BLaER1 treated with 17β-estradiol and CSF1 and Interleukin-3, amounts not matched to agents 10 nM and 100 nM (cell line): Measurements from ENCODE around the gene NOTCH1.

Experiments
- H3K27ac ChIP-seq, 11 experiments: shearing (Covaris generic); formaldehyde crosslinking; 2 replicates each; pipeline ENCODE4 v1.8.1; 2022
- H3K27me3 ChIP-seq, 11 experiments: shearing (Covaris generic); formaldehyde crosslinking; 2 replicates each; pipeline ENCODE4 v1.8.1; 2022
- H3K36me3 ChIP-seq, 11 experiments: shearing (Covaris generic); formaldehyde crosslinking; 2 replicates each; pipeline ENCODE4 v1.8.1; 2022
- H3K4me1 ChIP-seq, 10 experiments: shearing (Covaris generic); formaldehyde crosslinking; 2 replicates each; pipeline ENCODE4 v1.8.1; 2022
- H3K4me2 ChIP-seq, 11 experiments: shearing (Covaris generic); formaldehyde crosslinking; 2 replicates each; pipeline ENCODE4 v1.8.1; 2022
- H3K4me3 ChIP-seq, 10 experiments: shearing (Covaris generic); formaldehyde crosslinking; 2 replicates each; pipeline ENCODE4 v1.8.1; 2022
- H3K9ac ChIP-seq, 11 experiments: shearing (Covaris generic); formaldehyde crosslinking; 2 replicates each; pipeline ENCODE4 v1.8.1; 2022
- H3K9me3 ChIP-seq, 11 experiments: shearing (Covaris generic); formaldehyde crosslinking; replicated peaks in 1 of 11; 2 replicates each; pipeline ENCODE4 v1.8.1; 2022
- H4K20me1 ChIP-seq, 11 experiments: shearing (Covaris generic); formaldehyde crosslinking; 2 replicates each; pipeline ENCODE4 v1.8.1; 2022
- Cebpa-rat ChIP-seq, 11 experiments: shearing (Covaris generic); IDR thresholded peaks; 2 replicates each; pipeline ENCODE4 v1.8.1; 2022

Gene NOTCH1

DNA sequence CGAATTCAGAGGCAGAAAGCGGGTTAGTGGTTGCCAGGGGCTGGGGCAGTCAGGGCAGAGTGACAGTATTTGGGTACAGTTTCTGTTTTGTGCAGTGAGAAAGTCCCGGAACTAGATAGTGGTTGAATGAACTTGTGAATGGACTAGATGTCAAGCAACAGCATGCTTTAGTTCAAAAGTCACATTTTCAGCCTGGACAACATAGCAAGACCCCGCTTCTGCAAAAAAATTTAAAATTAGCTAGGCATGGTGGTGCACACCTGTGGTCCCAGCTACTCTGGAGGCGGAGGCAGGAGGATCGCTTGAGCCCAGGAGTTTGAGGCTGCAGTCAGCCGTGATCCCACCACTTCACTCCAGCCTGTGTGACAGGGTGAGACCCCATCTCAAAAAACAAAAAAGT, 8.4 kb downstream of the NOTCH1 start:
- peaks cover 86 to 99% (median 96%) of the 10 kb centered on the region in 11 experiments for H4K20me1 ChIP-seq
- TF ChIP-seq Cebpa-rat (IDR thresholded peaks at IDR 0.05) = no peak
- no peak overlapping the region for H3K27ac ChIP-seq
- H3K36me3 ChIP-seq = peaks cover 18 to 39% (median 29%) of the 10 kb centered on the region in 11 experiments
- H3K4me3 ChIP-seq = no peak overlapping the region
- H3K4me2 ChIP-seq = peak overlapping the region; percentile 83 to 99 (median 98)
- H3K27me3 ChIP-seq = peaks cover 0 to 9% (median 5%) of the 10 kb centered on the region in 11 experiments; a peak in 12 of 22 replicates
- H3K9me3 ChIP-seq = no peaks in the 10 kb centered on the region
- H3K4me1 ChIP-seq = peaks cover 81 to 92% (median 88%) of the 10 kb centered on the region in 10 experiments
- peak overlapping the region in 1 of 11 experiments; percentile 65; a peak in 2 of 22 replicates for H3K9ac ChIP-seq

DNA sequence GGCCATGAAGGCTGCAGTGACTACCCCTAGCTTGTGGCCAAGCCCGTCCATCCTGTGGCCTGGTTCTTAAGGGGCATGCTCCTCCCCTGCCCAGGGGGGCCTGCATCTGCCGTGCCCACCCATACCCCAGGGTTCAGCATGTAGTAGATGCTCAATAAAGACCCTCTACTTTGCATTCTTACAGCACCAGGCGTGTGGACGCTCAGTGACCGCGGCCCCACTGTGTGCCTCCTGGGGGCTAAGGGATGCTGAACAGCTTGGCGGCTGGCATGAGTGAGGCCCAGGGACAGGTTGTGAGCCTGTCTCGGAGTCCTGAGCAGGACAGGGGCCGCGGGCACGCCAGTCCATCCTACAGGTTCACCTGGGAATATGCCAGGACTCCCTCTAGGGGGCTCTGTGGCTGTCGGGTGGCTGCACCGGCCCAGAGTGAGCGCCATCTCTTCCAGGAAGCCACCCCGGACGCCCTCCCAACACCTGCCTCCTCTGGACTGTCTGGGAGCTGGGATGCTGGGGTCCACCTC, 9.1 kb downstream of the NOTCH1 start:
- Histone ChIP-seq H3K36me3 (peaks cover 13 to 34% (median 23%) of the 10 kb centered on the region in 11 experiments; a peak in 21 of 22 replicates), H4K20me1 (peaks cover 88 to 99% (median 97%) of the 10 kb centered on the region in 11 experiments), H3K9ac (no peak overlapping the region), H3K4me3 (no peak overlapping the region), H3K4me2 (peak overlapping the region in 10 of 11 experiments; percentile 10 to 99 (median 97); a peak in 11 of 22 replicates), H3K27ac (no peak overlapping the region), H3K27me3 (peaks cover 0 to 15% (median 12%) of the 10 kb centered on the region in 11 experiments; a peak in 13 of 22 replicates), H3K4me1 (peaks cover 87 to 93% (median 91%) of the 10 kb centered on the region in 10 experiments), H3K9me3 (no peaks in the 10 kb centered on the region)
- no peak for TF ChIP-seq Cebpa-rat (IDR thresholded peaks at IDR 0.05)

DNA sequence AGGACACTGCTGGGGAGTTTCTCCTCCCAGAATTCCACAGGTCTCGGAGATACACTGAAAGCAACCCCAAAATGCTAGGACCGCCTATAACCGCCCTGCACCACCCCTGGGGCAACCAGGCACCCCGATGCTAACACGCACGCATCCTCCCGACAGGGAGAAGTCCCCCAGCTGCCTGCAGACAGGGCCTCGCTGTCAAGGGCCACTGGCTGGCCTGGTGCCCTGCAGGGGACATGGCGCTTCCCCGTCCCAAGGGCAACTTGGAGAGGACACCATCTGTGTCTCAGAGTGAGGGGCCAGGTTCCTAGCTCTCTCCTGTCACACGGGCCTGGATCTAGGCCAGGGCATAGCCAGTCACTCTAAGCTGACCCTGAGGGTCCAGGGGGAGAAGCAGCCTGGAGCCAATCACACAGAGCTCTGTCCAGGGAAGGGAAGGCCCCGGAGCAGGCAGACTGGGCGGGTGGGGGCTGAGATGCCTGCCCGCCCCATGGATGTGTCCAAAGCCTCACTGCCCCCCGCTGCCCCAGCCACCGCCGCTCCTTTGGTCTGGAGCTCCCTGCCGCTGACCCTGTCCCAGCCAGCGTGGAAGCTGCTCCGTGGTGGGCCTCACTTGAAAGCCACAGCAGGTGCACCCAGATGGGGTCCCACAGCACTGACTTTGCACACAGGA, 9.7 kb downstream of the NOTCH1 start:
- Histone ChIP-seq H3K4me1 (peaks cover 87 to 93% (median 92%) of the 10 kb centered on the region in 10 experiments), H3K36me3 (peaks cover 8 to 28% (median 17%) of the 10 kb centered on the region in 11 experiments; a peak in 19 of 22 replicates)

DNA sequence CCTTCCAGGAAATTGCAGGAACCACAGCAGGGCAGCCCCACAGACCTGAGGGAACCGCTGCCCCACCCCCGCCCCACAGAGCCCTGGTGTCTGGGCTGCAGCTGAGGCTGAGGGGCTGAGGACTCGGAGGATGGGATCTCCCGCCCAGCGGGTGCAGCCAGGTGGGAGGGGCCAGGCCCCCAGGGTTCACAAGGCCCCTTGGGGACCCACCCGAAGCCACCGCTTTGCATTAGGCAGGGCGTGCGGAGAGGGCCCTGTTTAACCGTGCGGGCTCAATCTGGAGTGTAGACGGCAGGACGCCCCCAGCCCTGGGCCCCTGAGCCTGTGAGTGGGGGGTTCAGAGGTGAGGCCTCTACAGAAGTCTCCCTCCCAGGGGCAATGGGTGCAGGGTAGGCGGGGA, 10.8 kb downstream of the NOTCH1 start:
- Histone ChIP-seq H3K4me1 (peaks cover 87 to 93% (median 92%) of the 10 kb centered on the region in 10 experiments), H3K36me3 (peaks cover 8 to 19% (median 15%) of the 10 kb centered on the region in 11 experiments; a peak in 18 of 22 replicates), H4K20me1 (peaks cover 89 to 99% (median 97%) of the 10 kb centered on the region in 11 experiments), H3K27ac (no peak overlapping the region), H3K9ac (0 out of 22 replicates have a peak overlapping the region, but pooled peaks of 1 of the 11 experiments have one; percentile 31), H3K4me3 (no peak overlapping the region), H3K9me3 (no peaks in the 10 kb centered on the region), H3K4me2 (peak overlapping the region; percentile 56 to 79 (median 68)), H3K27me3 (peaks cover 0 to 31% (median 21%) of the 10 kb centered on the region in 11 experiments; a peak in 13 of 22 replicates)
- no peak for TF ChIP-seq Cebpa-rat (IDR thresholded peaks at IDR 0.05)

More for the DNA sequence above, 9.7 kb downstream of the NOTCH1 start:
- Histone ChIP-seq H3K9ac (no peak overlapping the region), H3K27ac (no peak overlapping the region), H3K27me3 (peaks cover 0 to 21% (median 17%) of the 10 kb centered on the region in 11 experiments; a peak in 13 of 22 replicates), H3K4me2 (peak overlapping the region in 6 of 11 experiments; percentile 10 to 99 (median 90); a peak in 5 of 22 replicates), H3K9me3 (no peaks in the 10 kb centered on the region), H4K20me1 (peaks cover 88 to 99% (median 97%) of the 10 kb centered on the region in 11 experiments), H3K4me3 (no peak overlapping the region)
- TF ChIP-seq Cebpa-rat (IDR thresholded peaks at IDR 0.05) = no peak

DNA sequence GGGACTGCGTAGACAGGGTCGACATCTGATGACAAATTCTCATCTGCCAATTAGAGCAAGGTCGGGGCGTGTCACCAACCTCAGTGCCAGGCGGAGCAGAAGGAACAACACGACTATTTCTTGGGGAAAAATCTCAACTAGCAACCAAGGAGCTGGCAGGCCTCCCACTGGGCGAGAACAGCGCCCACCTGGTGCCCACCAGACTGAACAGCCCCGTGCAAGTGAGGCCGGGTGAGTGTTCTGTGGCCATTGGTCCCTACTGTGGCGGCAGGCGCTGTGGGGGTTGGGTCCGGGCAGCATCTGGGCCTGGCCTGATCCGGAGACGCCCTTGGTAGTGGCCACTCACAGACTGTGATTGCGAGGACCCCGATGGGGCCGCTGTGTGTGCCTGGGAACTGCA, 11.5 kb downstream of the NOTCH1 start:
- H3K27ac ChIP-seq = no peak overlapping the region
- H3K4me1 ChIP-seq = peaks cover 87 to 93% (median 92%) of the 10 kb centered on the region in 10 experiments
- peaks cover 0 to 31% (median 21%) of the 10 kb centered on the region in 11 experiments; a peak in 13 of 22 replicates for H3K27me3 ChIP-seq
- peak overlapping the region in 2 of 11 experiments; percentile 50 to 67; a peak in 2 of 22 replicates for H3K9ac ChIP-seq
- H3K4me2 ChIP-seq = peak overlapping the region; percentile 85 to 100 (median 97)
- H3K9me3 ChIP-seq = no peaks in the 10 kb centered on the region
- peaks cover 95 to 99% (median 98%) of the 10 kb centered on the region in 11 experiments for H4K20me1 ChIP-seq
- H3K4me3 ChIP-seq = no peak overlapping the region
- H3K36me3 ChIP-seq = peaks cover 8 to 19% (median 15%) of the 10 kb centered on the region in 11 experiments; a peak in 18 of 22 replicates
- TF ChIP-seq Cebpa-rat (IDR thresholded peaks at IDR 0.05) = no peak

DNA sequence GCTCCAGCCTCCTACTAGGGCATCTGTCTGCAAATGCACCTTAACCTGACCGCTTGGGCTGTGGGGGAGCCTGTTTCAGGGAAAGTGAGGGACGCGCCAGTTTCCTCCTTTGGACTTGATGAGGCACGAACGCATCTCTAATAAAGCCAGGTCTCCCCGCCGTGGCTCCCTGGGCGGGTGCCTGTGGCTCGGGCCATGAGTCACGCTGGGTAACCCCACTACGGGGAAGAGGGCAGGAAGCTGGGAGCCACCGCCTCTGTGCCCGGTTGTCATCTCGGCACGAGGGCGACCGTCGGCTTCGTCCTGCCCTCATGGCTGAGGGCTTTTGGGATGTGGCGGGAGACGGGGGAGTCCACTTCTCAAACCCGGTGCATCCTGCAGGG, 12.1 kb downstream of the NOTCH1 start:
- H3K4me2 ChIP-seq = peak overlapping the region; percentile 85 to 100 (median 97)

DNA sequence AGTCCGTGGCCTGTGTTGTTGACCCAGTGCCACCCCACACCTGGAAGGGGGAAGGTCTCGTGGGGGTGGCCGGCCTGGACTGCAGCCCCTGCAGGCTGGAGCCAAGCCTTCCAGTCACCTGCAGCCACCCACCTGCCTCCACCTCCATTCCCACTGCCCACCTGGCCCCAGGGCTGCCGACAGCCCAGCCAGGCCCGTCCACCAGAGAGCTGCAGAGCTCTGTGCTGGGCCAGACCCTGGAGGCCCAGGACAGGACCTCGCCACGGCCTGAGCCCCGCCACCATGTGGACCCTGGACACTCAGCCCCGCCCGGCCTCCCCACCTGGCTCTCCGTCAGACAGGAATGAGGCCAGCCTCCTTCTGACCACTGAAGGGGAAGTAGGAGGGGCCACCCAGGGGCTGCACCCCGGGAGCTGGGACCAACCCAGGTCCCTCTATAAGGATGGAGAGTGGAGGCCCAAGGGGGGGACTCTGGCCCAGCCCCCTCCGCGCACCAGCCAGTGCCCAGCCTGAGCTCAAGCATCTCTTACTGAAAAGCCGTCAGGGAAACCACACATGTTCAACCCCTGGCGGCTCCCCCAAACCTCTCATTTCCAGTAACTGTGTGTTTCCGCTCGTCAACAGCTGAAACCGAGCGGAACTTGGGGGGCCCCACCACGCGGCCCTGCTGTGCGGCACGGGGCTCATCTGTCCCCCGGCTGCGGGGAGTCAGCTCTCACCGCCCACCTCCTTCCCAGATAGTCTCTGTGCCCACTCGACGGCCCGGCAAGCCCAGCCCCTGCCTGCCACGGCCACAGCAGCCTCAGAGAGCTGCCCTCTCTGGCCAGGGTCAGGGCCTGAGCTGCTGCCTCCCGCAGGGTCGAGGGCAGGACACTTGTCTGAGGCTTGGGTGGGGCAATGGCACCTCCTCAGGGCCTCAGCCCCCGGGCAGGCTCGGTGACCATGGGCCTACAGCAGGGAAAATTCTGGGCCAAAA, 12.8 kb downstream of the NOTCH1 start:
- Histone ChIP-seq H3K4me3 (peak overlapping the region in 8 of 10 experiments; percentile 1 to 46 (median 37); a peak in 10 of 20 replicates), H3K9ac (peak overlapping the region in 8 of 11 experiments; percentile 11 to 67 (median 36); a peak in 13 of 22 replicates), H3K36me3 (peaks cover 8 to 19% (median 15%) of the 10 kb centered on the region in 11 experiments; a peak in 18 of 22 replicates), H3K4me2 (peak overlapping the region; percentile 85 to 100 (median 97)), H3K27ac (peak overlapping the region in 6 of 11 experiments; percentile 9 to 58 (median 29); a peak in 9 of 22 replicates), H3K9me3 (no peaks in the 10 kb centered on the region), H3K27me3 (peaks cover 0 to 31% (median 21%) of the 10 kb centered on the region in 11 experiments; a peak in 13 of 22 replicates), H4K20me1 (peaks cover 95 to 99% (median 96%) of the 10 kb centered on the region in 11 experiments), H3K4me1 (peaks cover 85 to 93% (median 91%) of the 10 kb centered on the region in 10 experiments)
- no peak for TF ChIP-seq Cebpa-rat (IDR thresholded peaks at IDR 0.05)

More for the DNA sequence above, 12.1 kb downstream of the NOTCH1 start:
- peaks cover 0 to 31% (median 21%) of the 10 kb centered on the region in 11 experiments; a peak in 13 of 22 replicates for H3K27me3 ChIP-seq
- H3K4me3 ChIP-seq = peak overlapping the region in 5 of 10 experiments; percentile 1 to 46 (median 22); a peak in 7 of 20 replicates
- H3K27ac ChIP-seq = peak overlapping the region in 5 of 11 experiments; percentile 9 to 58 (median 36); a peak in 6 of 22 replicates
- no peak for TF ChIP-seq Cebpa-rat (IDR thresholded peaks at IDR 0.05)
- H3K4me1 ChIP-seq = peaks cover 87 to 93% (median 92%) of the 10 kb centered on the region in 10 experiments
- H4K20me1 ChIP-seq = peaks cover 96 to 99% (median 98%) of the 10 kb centered on the region in 11 experiments
- peaks cover 8 to 19% (median 15%) of the 10 kb centered on the region in 11 experiments; a peak in 18 of 22 replicates for H3K36me3 ChIP-seq
- H3K9me3 ChIP-seq = no peaks in the 10 kb centered on the region
- H3K9ac ChIP-seq = peak overlapping the region in 8 of 11 experiments; percentile 11 to 67 (median 36); a peak in 11 of 22 replicates
